Chondrocyte (in vitro differentiated cells): ENCODE measurements around the gene PLXNA2. TPM values are rescaled to one million over a fixed set of nuclear protein-coding genes. Genes with fewer than 3 reads are reported as not detected.
A peak's percentile ranks its signal among the peaks of the same experiment; 100 is the strongest.

ENCODE experiments used
- DNase-seq: peaks from one replicate; pipeline ENCODE4 v3.0.0; 2021; ENCODE audit warnings: mixed read lengths, low spot score
- H3K27ac Mint-ChIP-seq: one replicate; pipeline ENCODE4 v1.8.0; 2021; ENCODE audit warnings: mild to moderate bottlenecking, moderate library complexity, mixed read lengths; ENCODE audit not compliant: unreplicated experiment
- H3K27me3 Mint-ChIP-seq: 2 replicates; pipeline ENCODE4 v1.8.0; 2021; ENCODE audit warnings: low read depth, mixed read lengths
- H3K36me3 Mint-ChIP-seq: 2 replicates; pipeline ENCODE4 v1.8.0; 2021; ENCODE audit warnings: low read depth, mixed read lengths
- H3K4me1 Mint-ChIP-seq: 2 replicates; pipeline ENCODE4 v1.8.0; 2021; ENCODE audit warnings: low read depth, mild to moderate bottlenecking, mixed read lengths
- H3K4me3 Mint-ChIP-seq: one replicate; pipeline ENCODE4 v1.8.0; 2021; ENCODE audit warnings: mild to moderate bottlenecking, moderate library complexity, mixed read lengths; ENCODE audit not compliant: unreplicated experiment
- H3K9me3 Mint-ChIP-seq: 2 replicates; pipeline ENCODE4 v1.8.0; 2021; ENCODE audit warnings: low read depth, mixed read lengths
- CTCF ChIP-seq: fragments of 200-600 bp; sonication (generic); IDR thresholded peaks from 2 replicates; pipeline ENCODE4 v1.5.0; 2021; ENCODE audit warnings: antibody characterized with exemption, mild to moderate bottlenecking, moderate library complexity
- total RNA-seq: library from RNA; stranded (reverse); gene quantifications from 3 replicates; pipeline ENCODE4 v1.2.1, GENCODE V29; 2021

The PLXNA2 gene
- total RNA-seq, 1 donor from 2014 or later = 22.0 TPM

GRCh38 chr1:208235982-208236761 is 8.0 kb downstream of the PLXNA2 start:
- Mint-ChIP-seq H3K9me3 (no peaks in the 10 kb centered on the region), H3K4me3 (peak overlapping the region; percentile 38), H3K27me3 (no peaks in the 10 kb centered on the region), H3K4me1 (peaks cover 96% of the 10 kb centered on the region), H3K27ac (peak overlapping the region; percentile 93), H3K36me3 (no peaks in the 10 kb centered on the region)
- DNase-seq = no peak
- no peak for TF ChIP-seq CTCF

- no peak for DNase-seq
- Mint-ChIP-seq H3K4me1 (peaks cover 98% of the 10 kb centered on the region), H3K27ac (peak overlapping the region; percentile 93), H3K9me3 (no peaks in the 10 kb centered on the region), H3K27me3 (no peaks in the 10 kb centered on the region), H3K4me3 (peak overlapping the region; percentile 38), H3K36me3 (no peaks in the 10 kb centered on the region)
- TF ChIP-seq CTCF = no peak
Observed at GRCh38 chr1:208235356-208235981, 8.7 kb downstream of the PLXNA2 start.

GRCh38 chr1:208234721-208235120 is 9.5 kb downstream of the PLXNA2 start:
- no peak for DNase-seq
- H3K27ac Mint-ChIP-seq = peak overlapping the region; percentile 49
- H3K36me3 Mint-ChIP-seq = no peaks in the 10 kb centered on the region
- TF ChIP-seq CTCF = no peak
- H3K27me3 Mint-ChIP-seq = no peaks in the 10 kb centered on the region
- H3K4me3 Mint-ChIP-seq = no peak overlapping the region
- peaks cover 93% of the 10 kb centered on the region for H3K4me1 Mint-ChIP-seq
- no peaks in the 10 kb centered on the region for H3K9me3 Mint-ChIP-seq

- H3K4me3 Mint-ChIP-seq = no peak overlapping the region
- no peak for TF ChIP-seq CTCF
- H3K27ac Mint-ChIP-seq = peak overlapping the region; percentile 85
Observed at GRCh38 chr1:208233978-208234377, 10.2 kb downstream of the PLXNA2 start.

GRCh38 chr1:208233546-208233945 is 10.6 kb downstream of the PLXNA2 start:
- Mint-ChIP-seq H3K4me3 (no peak overlapping the region), H3K4me1 (peaks cover 82% of the 10 kb centered on the region), H3K9me3 (no peaks in the 10 kb centered on the region), H3K27me3 (no peaks in the 10 kb centered on the region), H3K36me3 (peaks cover 3% of the 10 kb centered on the region), H3K27ac (peak overlapping the region; percentile 85)
- DNase-seq = no peak
- TF ChIP-seq CTCF = no peak

More at GRCh38 chr1:208233978-208234377, 10.2 kb downstream of the PLXNA2 start:
- Mint-ChIP-seq H3K27me3 (no peaks in the 10 kb centered on the region), H3K36me3 (peaks cover 2% of the 10 kb centered on the region), H3K4me1 (peaks cover 86% of the 10 kb centered on the region), H3K9me3 (no peaks in the 10 kb centered on the region)
- no peak for DNase-seq
